Measurements from ENCODE around the gene NRXN2. TPM values are rescaled to one million over a fixed set of nuclear protein-coding genes. Genes with fewer than 3 reads are reported as not detected.

Gene NRXN2
- total RNA-seq, 1 donor from 2014 or later = not detected

- DNase-seq (ENCODE audit: low read depth in 2 of 2) = no peak
Observed at GRCh38 chr11:64759131-64759721, 36.2 kb upstream of the NRXN2 start.

GRCh38 chr11:64758330-64759079, 35.5 kb upstream of the NRXN2 start:
- DNase-seq (ENCODE audit: low read depth in 2 of 2) = no peak

GRCh38 chr11:64757549-64758329, 34.7 kb upstream of the NRXN2 start:
- DNase-seq (ENCODE audit: low read depth in 2 of 2) = no peak

- DNase-seq (ENCODE audit: low read depth in 2 of 2) = no peak
Observed at GRCh38 chr11:64755681-64756361, 32.8 kb upstream of the NRXN2 start.

GRCh38 chr11:64754919-64755662, 32.1 kb upstream of the NRXN2 start:
- DNase-seq (ENCODE audit: low read depth in 2 of 2) = no peak

- no peak for DNase-seq (ENCODE audit: low read depth in 2 of 2)
Observed at GRCh38 chr11:64754124-64754918, 31.3 kb upstream of the NRXN2 start.

GRCh38 chr11:64753380-64754123, 30.6 kb upstream of the NRXN2 start:
- no peak for DNase-seq (ENCODE audit: low read depth in 2 of 2)

GRCh38 chr11:64753019-64753379, 30.0 kb upstream of the NRXN2 start:
- no peak for DNase-seq (ENCODE audit: low read depth in 2 of 2)

- no peak for DNase-seq (ENCODE audit: low read depth in 2 of 2)
Observed at GRCh38 chr11:64752175-64752970, 29.4 kb upstream of the NRXN2 start.

GRCh38 chr11:64751580-64751979, 28.6 kb upstream of the NRXN2 start:
- no peak for DNase-seq (ENCODE audit: low read depth in 2 of 2)

GRCh38 chr11:64751136-64751535, 28.1 kb upstream of the NRXN2 start:
- DNase-seq (ENCODE audit: low read depth in 2 of 2) = no peak

- DNase-seq (ENCODE audit: low read depth in 2 of 2) = no peak
Observed at GRCh38 chr11:64750361-64751054, 27.5 kb upstream of the NRXN2 start.

- DNase-seq (ENCODE audit: low read depth in 2 of 2) = no peak
Observed at GRCh38 chr11:64747961-64748665, 25.1 kb upstream of the NRXN2 start.

GRCh38 chr11:64746486-64746885, 23.5 kb upstream of the NRXN2 start:
- no peak for DNase-seq (ENCODE audit: low read depth in 2 of 2)

- DNase-seq (ENCODE audit: low read depth in 2 of 2) = peak; percentile 47 to 85
Observed at GRCh38 chr11:64745521-64746328, 22.7 kb upstream of the NRXN2 start.

GRCh38 chr11:64745189-64745520, 22.2 kb upstream of the NRXN2 start:
- peak in 1 of 2 donors; percentile 60 for DNase-seq (ENCODE audit: low read depth in 2 of 2)

Measured in lung microvascular endothelial cell (primary cell).